HEK293 (cell line): ENCODE data around the gene FBL.

Source experiments
- BCL11B ChIP-seq: fragments of 450-650 bp; formaldehyde crosslinking; IDR thresholded peaks from 2 replicates; pipeline ENCODE4 v1.5.1; 2016; ENCODE audit warnings: low read depth, missing biosample characterization, missing genetic modification characterization
- GLI4 ChIP-seq: fragments of 450-650 bp; formaldehyde crosslinking; IDR thresholded peaks from 2 replicates; pipeline ENCODE4 v1.5.1; 2016; ENCODE audit warnings: missing biosample characterization, missing genetic modification characterization
- KLF10 ChIP-seq: fragments of 450-650 bp; IDR thresholded peaks from 2 replicates; pipeline ENCODE4 v1.5.1; 2018; ENCODE audit warnings: missing biosample characterization, mild to moderate bottlenecking, missing genetic modification characterization
- KLF7 ChIP-seq: fragments of 450-650 bp; formaldehyde crosslinking; IDR thresholded peaks from 2 replicates; pipeline ENCODE4 v1.5.1; 2016; ENCODE audit warnings: missing biosample characterization, missing genetic modification characterization, borderline replicate concordance
- MYNN ChIP-seq: fragments of 450-650 bp; formaldehyde crosslinking; IDR thresholded peaks from 2 replicates; pipeline ENCODE4 v1.5.1; 2016; ENCODE audit warnings: missing biosample characterization, missing genetic modification characterization, borderline replicate concordance
- OSR2 ChIP-seq: fragments of 450-650 bp; formaldehyde crosslinking; IDR thresholded peaks from 2 replicates; pipeline ENCODE4 v1.5.1; 2016; ENCODE audit warnings: missing biosample characterization, missing genetic modification characterization
- WT1 ChIP-seq: fragments of 450-650 bp; formaldehyde crosslinking; IDR thresholded peaks from 2 replicates; pipeline ENCODE4 v1.5.1; 2016; ENCODE audit warnings: missing biosample characterization, missing genetic modification characterization
- ZBTB20 ChIP-seq: fragments of 450-650 bp; formaldehyde crosslinking; IDR thresholded peaks from 2 replicates; pipeline ENCODE4 v1.5.1; 2016; ENCODE audit warnings: missing biosample characterization, missing genetic modification characterization
- ZNF10 ChIP-seq: fragments of 450-650 bp; formaldehyde crosslinking; IDR thresholded peaks from 2 replicates; pipeline ENCODE4 v1.5.1; 2017; ENCODE audit warnings: missing biosample characterization, missing genetic modification characterization
- ZNF114 ChIP-seq: fragments of 450-650 bp; formaldehyde crosslinking; IDR thresholded peaks from 2 replicates; pipeline ENCODE4 v1.5.0; 2017; ENCODE audit warnings: missing biosample characterization, missing genetic modification characterization
- ZNF16 ChIP-seq: fragments of 450-650 bp; formaldehyde crosslinking; IDR thresholded peaks from 2 replicates; pipeline ENCODE4 v1.5.1; 2016; ENCODE audit warnings: low read depth, missing biosample characterization, missing genetic modification characterization
- ZNF223 ChIP-seq: fragments of 450-650 bp; formaldehyde crosslinking; IDR thresholded peaks from 2 replicates; pipeline ENCODE4 v1.5.1; 2016; ENCODE audit warnings: missing biosample characterization, missing genetic modification characterization
- ZNF23 ChIP-seq: fragments of 450-650 bp; formaldehyde crosslinking; IDR thresholded peaks from 2 replicates; pipeline ENCODE4 v1.5.1; 2016; ENCODE audit warnings: missing biosample characterization, missing genetic modification characterization, borderline replicate concordance
- ZNF266 ChIP-seq: fragments of 450-650 bp; formaldehyde crosslinking; IDR thresholded peaks from 2 replicates; pipeline ENCODE4 v1.5.1; 2016; ENCODE audit warnings: missing biosample characterization, missing genetic modification characterization, low read depth
- ZNF404 ChIP-seq: fragments of 450-650 bp; formaldehyde crosslinking; IDR thresholded peaks from 2 replicates; pipeline ENCODE4 v1.5.1; 2017; ENCODE audit warnings: missing biosample characterization, missing genetic modification characterization
- ZNF560 ChIP-seq: fragments of 450-650 bp; formaldehyde crosslinking; IDR thresholded peaks from 2 replicates; pipeline ENCODE4 v1.5.1; 2017; ENCODE audit warnings: missing biosample characterization, missing genetic modification characterization, borderline replicate concordance
- ZNF600 ChIP-seq: fragments of 450-650 bp; formaldehyde crosslinking; IDR thresholded peaks from 2 replicates; pipeline ENCODE4 v1.5.1; 2016; ENCODE audit warnings: missing biosample characterization, missing genetic modification characterization
- ZNF610 ChIP-seq: fragments of 450-650 bp; formaldehyde crosslinking; IDR thresholded peaks from 2 replicates; pipeline ENCODE4 v1.5.1; 2016; ENCODE audit warnings: missing biosample characterization, missing genetic modification characterization, borderline replicate concordance
- ZNF626 ChIP-seq: fragments of 450-650 bp; sonication (Bioruptor Pico); formaldehyde crosslinking; IDR thresholded peaks from 2 replicates; pipeline ENCODE4 v1.5.1; 2018; ENCODE audit warnings: missing biosample characterization, missing genetic modification characterization, inconsistent platforms
- ZNF707 ChIP-seq: fragments of 450-650 bp; formaldehyde crosslinking; IDR thresholded peaks from 2 replicates; pipeline ENCODE4 v1.5.1; 2016; ENCODE audit warnings: missing biosample characterization, missing genetic modification characterization
- ZNF785 ChIP-seq: fragments of 450-650 bp; formaldehyde crosslinking; IDR thresholded peaks from 2 replicates; pipeline ENCODE4 v1.5.1; 2016; ENCODE audit warnings: missing biosample characterization, missing genetic modification characterization
- ZNF843 ChIP-seq: fragments of 450-650 bp; formaldehyde crosslinking; IDR thresholded peaks from 2 replicates; pipeline ENCODE4 v1.5.1; 2016; ENCODE audit warnings: missing biosample characterization, missing genetic modification characterization
- ZSCAN16 ChIP-seq: fragments of 450-650 bp; formaldehyde crosslinking; IDR thresholded peaks from 2 replicates; pipeline ENCODE4 v1.5.1; 2016; ENCODE audit warnings: missing biosample characterization, missing genetic modification characterization
- TF ChIP-seq, protein P1 (sequence below): fragments of 450-650 bp; formaldehyde crosslinking; IDR thresholded peaks from 2 replicates; pipeline ENCODE4 v1.5.1; 2016; ENCODE audit warnings: missing biosample characterization, missing genetic modification characterization
- TF ChIP-seq, protein P2 (sequence below): fragments of 450-650 bp; IDR thresholded peaks from 2 replicates; pipeline ENCODE4 v1.5.1; 2018; ENCODE audit warnings: missing biosample characterization, mild to moderate bottlenecking, missing genetic modification characterization
- TF ChIP-seq, protein P3 (sequence below): IDR thresholded peaks from 2 replicates; pipeline ENCODE4 v1.6.1; 2011; ENCODE audit warnings: mild to moderate bottlenecking, low read depth, low read length, borderline replicate concordance
- TF ChIP-seq, protein P4 (sequence below): fragments of 450-650 bp; formaldehyde crosslinking; IDR thresholded peaks from 2 replicates; pipeline ENCODE4 v1.5.1; 2016; ENCODE audit warnings: missing biosample characterization, missing genetic modification characterization
- TF ChIP-seq, protein P5 (sequence below): fragments of 450-650 bp; formaldehyde crosslinking; conservative IDR thresholded peaks from 2 replicates; pipeline ENCODE4 v1.5.1; 2016; ENCODE audit warnings: low read depth, missing biosample characterization, missing genetic modification characterization
- TF ChIP-seq, protein P6 (sequence below): fragments of 450-650 bp; formaldehyde crosslinking; IDR thresholded peaks from 2 replicates; pipeline ENCODE4 v1.5.1; 2017; ENCODE audit warnings: missing biosample characterization, missing genetic modification characterization

FBL gene

DNA sequence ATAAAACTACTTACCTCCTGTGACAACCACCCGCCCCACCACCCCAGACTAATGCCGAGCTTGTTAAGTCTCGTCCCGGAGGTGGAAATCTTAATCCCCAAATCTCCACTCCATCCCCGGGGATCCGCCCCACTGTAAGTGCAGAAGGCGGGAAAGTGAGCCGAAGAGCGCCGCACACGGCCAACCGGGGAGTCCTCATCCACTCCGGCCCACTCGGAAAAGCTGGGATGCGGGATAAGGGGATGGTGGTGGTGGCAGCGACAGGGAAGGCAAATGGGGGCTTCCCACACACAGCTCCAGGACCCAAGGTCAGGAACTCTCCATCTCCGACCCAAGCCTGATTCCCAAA is 621 bp downstream of the FBL start (continued):
- TF ChIP-seq, protein P1, sequence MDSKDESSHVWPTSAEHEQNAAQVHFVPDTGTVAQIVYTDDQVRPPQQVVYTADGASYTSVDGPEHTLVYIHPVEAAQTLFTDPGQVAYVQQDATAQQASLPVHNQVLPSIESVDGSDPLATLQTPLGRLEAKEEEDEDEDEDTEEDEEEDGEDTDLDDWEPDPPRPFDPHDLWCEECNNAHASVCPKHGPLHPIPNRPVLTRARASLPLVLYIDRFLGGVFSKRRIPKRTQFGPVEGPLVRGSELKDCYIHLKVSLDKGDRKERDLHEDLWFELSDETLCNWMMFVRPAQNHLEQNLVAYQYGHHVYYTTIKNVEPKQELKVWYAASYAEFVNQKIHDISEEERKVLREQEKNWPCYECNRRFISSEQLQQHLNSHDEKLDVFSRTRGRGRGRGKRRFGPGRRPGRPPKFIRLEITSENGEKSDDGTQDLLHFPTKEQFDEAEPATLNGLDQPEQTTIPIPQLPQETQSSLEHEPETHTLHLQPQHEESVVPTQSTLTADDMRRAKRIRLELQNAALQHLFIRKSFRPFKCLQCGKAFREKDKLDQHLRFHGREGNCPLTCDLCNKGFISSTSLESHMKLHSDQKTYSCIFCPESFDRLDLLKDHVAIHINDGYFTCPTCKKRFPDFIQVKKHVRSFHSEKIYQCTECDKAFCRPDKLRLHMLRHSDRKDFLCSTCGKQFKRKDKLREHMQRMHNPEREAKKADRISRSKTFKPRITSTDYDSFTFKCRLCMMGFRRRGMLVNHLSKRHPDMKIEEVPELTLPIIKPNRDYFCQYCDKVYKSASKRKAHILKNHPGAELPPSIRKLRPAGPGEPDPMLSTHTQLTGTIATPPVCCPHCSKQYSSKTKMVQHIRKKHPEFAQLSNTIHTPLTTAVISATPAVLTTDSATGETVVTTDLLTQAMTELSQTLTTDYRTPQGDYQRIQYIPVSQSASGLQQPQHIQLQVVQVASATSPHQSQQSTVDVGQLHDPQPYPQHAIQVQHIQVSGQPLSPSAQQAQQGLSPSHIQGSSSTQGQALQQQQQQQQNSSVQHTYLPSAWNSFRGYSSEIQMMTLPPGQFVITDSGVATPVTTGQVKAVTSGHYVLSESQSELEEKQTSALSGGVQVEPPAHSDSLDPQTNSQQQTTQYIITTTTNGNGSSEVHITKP (tag by site-specific recombination): peak; percentile 25; the same call in 1 of the 2 replicates
- TF ChIP-seq KLF7 (tag by site-specific recombination) (peak; percentile 67; the same call in 1 of the 2 replicates), ZNF23 (tag by site-specific recombination) (no peak), GLI4 (tag by site-specific recombination) (no peak), ZNF560 (tag by site-specific recombination) (no peak), OSR2 (tag by site-specific recombination) (no peak), ZNF843 (tag by site-specific recombination) (no peak), ZNF16 (no peak), ZNF223 (tag by site-specific recombination) (no peak), ZNF626 (tag by site-specific recombination) (no peak), ZNF785 (tag by site-specific recombination) (peak; percentile 58; the same call in 1 of the 2 replicates), ZBTB20 (tag by site-specific recombination) (no peak), BCL11B (tag by site-specific recombination) (no peak), ZNF114 (no peak), ZNF610 (no peak; the same call in 1 of the 2 replicates), ZNF600 (tag by site-specific recombination) (peak; percentile 84; the same call in 1 of the 2 replicates), WT1 (tag by site-specific recombination) (no peak; the same call in 1 of the 2 replicates), KLF10 (tag by site-specific recombination) (no peak), ZNF707 (tag by site-specific recombination) (no peak), MYNN (tag by site-specific recombination) (no peak), ZSCAN16 (tag by site-specific recombination) (no peak), ZNF404 (no peak), ZNF10 (peak; percentile 31; the same call in 1 of the 2 replicates), ZNF266 (tag by site-specific recombination) (no peak)
- TF ChIP-seq, protein P2, sequence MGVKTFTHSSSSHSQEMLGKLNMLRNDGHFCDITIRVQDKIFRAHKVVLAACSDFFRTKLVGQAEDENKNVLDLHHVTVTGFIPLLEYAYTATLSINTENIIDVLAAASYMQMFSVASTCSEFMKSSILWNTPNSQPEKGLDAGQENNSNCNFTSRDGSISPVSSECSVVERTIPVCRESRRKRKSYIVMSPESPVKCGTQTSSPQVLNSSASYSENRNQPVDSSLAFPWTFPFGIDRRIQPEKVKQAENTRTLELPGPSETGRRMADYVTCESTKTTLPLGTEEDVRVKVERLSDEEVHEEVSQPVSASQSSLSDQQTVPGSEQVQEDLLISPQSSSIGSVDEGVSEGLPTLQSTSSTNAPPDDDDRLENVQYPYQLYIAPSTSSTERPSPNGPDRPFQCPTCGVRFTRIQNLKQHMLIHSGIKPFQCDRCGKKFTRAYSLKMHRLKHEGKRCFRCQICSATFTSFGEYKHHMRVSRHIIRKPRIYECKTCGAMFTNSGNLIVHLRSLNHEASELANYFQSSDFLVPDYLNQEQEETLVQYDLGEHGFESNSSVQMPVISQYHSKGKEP (tag by site-specific recombination): no peak
- TF ChIP-seq, protein P3, sequence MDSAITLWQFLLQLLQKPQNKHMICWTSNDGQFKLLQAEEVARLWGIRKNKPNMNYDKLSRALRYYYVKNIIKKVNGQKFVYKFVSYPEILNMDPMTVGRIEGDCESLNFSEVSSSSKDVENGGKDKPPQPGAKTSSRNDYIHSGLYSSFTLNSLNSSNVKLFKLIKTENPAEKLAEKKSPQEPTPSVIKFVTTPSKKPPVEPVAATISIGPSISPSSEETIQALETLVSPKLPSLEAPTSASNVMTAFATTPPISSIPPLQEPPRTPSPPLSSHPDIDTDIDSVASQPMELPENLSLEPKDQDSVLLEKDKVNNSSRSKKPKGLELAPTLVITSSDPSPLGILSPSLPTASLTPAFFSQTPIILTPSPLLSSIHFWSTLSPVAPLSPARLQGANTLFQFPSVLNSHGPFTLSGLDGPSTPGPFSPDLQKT: no peak
- TF ChIP-seq, protein P4, sequence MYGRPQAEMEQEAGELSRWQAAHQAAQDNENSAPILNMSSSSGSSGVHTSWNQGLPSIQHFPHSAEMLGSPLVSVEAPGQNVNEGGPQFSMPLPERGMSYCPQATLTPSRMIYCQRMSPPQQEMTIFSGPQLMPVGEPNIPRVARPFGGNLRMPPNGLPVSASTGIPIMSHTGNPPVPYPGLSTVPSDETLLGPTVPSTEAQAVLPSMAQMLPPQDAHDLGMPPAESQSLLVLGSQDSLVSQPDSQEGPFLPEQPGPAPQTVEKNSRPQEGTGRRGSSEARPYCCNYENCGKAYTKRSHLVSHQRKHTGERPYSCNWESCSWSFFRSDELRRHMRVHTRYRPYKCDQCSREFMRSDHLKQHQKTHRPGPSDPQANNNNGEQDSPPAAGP (tag by site-specific recombination): no peak
- TF ChIP-seq, protein P5, sequence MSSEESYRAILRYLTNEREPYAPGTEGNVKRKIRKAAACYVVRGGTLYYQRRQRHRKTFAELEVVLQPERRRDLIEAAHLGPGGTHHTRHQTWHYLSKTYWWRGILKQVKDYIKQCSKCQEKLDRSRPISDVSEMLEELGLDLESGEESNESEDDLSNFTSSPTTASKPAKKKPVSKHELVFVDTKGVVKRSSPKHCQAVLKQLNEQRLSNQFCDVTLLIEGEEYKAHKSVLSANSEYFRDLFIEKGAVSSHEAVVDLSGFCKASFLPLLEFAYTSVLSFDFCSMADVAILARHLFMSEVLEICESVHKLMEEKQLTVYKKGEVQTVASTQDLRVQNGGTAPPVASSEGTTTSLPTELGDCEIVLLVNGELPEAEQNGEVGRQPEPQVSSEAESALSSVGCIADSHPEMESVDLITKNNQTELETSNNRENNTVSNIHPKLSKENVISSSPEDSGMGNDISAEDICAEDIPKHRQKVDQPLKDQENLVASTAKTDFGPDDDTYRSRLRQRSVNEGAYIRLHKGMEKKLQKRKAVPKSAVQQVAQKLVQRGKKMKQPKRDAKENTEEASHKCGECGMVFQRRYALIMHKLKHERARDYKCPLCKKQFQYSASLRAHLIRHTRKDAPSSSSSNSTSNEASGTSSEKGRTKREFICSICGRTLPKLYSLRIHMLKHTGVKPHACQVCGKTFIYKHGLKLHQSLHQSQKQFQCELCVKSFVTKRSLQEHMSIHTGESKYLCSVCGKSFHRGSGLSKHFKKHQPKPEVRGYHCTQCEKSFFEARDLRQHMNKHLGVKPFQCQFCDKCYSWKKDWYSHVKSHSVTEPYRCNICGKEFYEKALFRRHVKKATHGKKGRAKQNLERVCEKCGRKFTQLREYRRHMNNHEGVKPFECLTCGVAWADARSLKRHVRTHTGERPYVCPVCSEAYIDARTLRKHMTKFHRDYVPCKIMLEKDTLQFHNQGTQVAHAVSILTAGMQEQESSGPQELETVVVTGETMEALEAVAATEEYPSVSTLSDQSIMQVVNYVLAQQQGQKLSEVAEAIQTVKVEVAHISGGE (tag by site-specific recombination): no peak
- TF ChIP-seq, protein P6, sequence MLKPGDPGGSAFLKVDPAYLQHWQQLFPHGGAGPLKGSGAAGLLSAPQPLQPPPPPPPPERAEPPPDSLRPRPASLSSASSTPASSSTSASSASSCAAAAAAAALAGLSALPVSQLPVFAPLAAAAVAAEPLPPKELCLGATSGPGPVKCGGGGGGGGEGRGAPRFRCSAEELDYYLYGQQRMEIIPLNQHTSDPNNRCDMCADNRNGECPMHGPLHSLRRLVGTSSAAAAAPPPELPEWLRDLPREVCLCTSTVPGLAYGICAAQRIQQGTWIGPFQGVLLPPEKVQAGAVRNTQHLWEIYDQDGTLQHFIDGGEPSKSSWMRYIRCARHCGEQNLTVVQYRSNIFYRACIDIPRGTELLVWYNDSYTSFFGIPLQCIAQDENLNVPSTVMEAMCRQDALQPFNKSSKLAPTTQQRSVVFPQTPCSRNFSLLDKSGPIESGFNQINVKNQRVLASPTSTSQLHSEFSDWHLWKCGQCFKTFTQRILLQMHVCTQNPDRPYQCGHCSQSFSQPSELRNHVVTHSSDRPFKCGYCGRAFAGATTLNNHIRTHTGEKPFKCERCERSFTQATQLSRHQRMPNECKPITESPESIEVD: no peak
